B cell (primary cell): ENCODE data around the gene FAM114A1. TPM values are rescaled to one million over a fixed set of nuclear protein-coding genes. Genes with fewer than 3 reads are reported as not detected.

Experiments
- ATAC-seq: fragments of 200-7000 bp; cut with Tn5 transposase; one replicate; pipeline ENCODE4 v1.10.0; 2021; ENCODE audit warnings: low read depth, mild to moderate bottlenecking, moderate number of reproducible peaks, moderate library complexity
- CTCF ChIA-PET: fragments of 350-600 bp; sonication (Branson Sonifier 250); formaldehyde crosslinking; loops from one replicate; lab custom pipeline; 2021; ENCODE audit warnings: antibody characterized with exemption, inconsistent platforms; lab: Charles Lee
- POLR2A ChIA-PET: fragments of 350-600 bp; sonication (Branson Sonifier 250); formaldehyde crosslinking; loops from one replicate; lab custom pipeline; 2021; ENCODE audit warnings: antibody characterized with exemption; lab: Charles Lee
- DNase-seq: peaks from one replicate; pipeline ENCODE4 v3.0.0; 2013
- H2AFZ ChIP-seq: 2 replicates; pipeline ENCODE4 v1.6.1; 2012; ENCODE audit warnings: mild to moderate bottlenecking, low read depth, low read length; ENCODE audit not compliant: insufficient read depth, poor library complexity, severe bottlenecking
- H3K27ac ChIP-seq, 2 donors: 1 replicate in 1 of 2; 2 replicates in 1 of 2; pipeline ENCODE4 v1.5.1; 2012 to 2013; ENCODE audit warnings: low read length in 2 of 2, mild to moderate bottlenecking in 2 of 2, moderate library complexity in 1 of 2
- H3K27me3 ChIP-seq, 4 experiments: fragments of 200-600 bp in 1 of 4; sonication (generic) in 1 of 4; replicated peaks in 1 of 4; 1 replicate in 2 of 4; 2 replicates in 2 of 4; pipeline versions ENCODE4 v1.6.1 to v1.7.0; 2013 to 2016; ENCODE audit warnings: low read length in 3 of 4, mild to moderate bottlenecking in 2 of 4, mixed read lengths in 1 of 4, moderate library complexity in 1 of 4; ENCODE audit not compliant: insufficient read depth in 4 of 4, control insufficient read depth in 3 of 4; ENCODE audit errors: control extremely low read depth in 1 of 4
- H3K36me3 ChIP-seq, 2 experiments: replicated peaks in 1 of 2; 1 replicate in 1 of 2; 2 replicates in 1 of 2; pipeline versions ENCODE4 v1.6.1 to v1.7.1; 2013; ENCODE audit warnings: low read length in 1 of 2; ENCODE audit not compliant: insufficient read depth in 2 of 2, control insufficient read depth in 1 of 2; ENCODE audit errors: control extremely low read depth in 1 of 2, extremely low read depth in 1 of 2
- H3K4me1 ChIP-seq, 2 donors: fragments of 200-600 bp in 1 of 2; sonication (generic) in 1 of 2; 1 replicate in 1 of 2; 2 replicates in 1 of 2; pipeline versions ENCODE4 v1.5.1 to v1.6.1; 2013 to 2017; ENCODE audit warnings: low read length in 2 of 2; ENCODE audit not compliant: control insufficient read depth in 2 of 2, insufficient read depth in 2 of 2
- H3K4me2 ChIP-seq: replicated peaks from 2 replicates; pipeline ENCODE3; 2012; ENCODE audit warnings: mild to moderate bottlenecking, low read depth, low read length; ENCODE audit not compliant: poor library complexity, severe bottlenecking
- H3K4me3 ChIP-seq, 5 experiments: fragments of 200-600 bp in 1 of 5; sonication (generic) in 1 of 5; 1 replicate in 3 of 5; 2 replicates in 2 of 5; pipeline versions ENCODE4 v1.5.1 to v1.7.0; 2011 to 2016; ENCODE audit warnings: low read length in 4 of 5, mild to moderate bottlenecking in 4 of 5, low read depth in 2 of 5, control low read depth in 1 of 5, moderate library complexity in 1 of 5; ENCODE audit not compliant: insufficient read depth in 1 of 5; ENCODE audit errors: control extremely low read depth in 1 of 5, extremely low read depth in 1 of 5
- H3K79me2 ChIP-seq: fragments of 200-600 bp; sonication (generic); one replicate; pipeline ENCODE4 v1.6.0; 2016; ENCODE audit warnings: low read length; ENCODE audit not compliant: control insufficient read depth, insufficient read depth
- H3K9ac ChIP-seq: fragments of 200-600 bp; sonication (generic); 2 replicates; pipeline ENCODE4 v1.6.1; 2017; ENCODE audit warnings: mild to moderate bottlenecking, low read length, moderate library complexity
- H3K9me3 ChIP-seq, 3 donors: one replicate each; pipeline versions ENCODE4 v1.6.1 to v1.7.1; 2013; ENCODE audit warnings: low read length in 2 of 3; ENCODE audit not compliant: control insufficient read depth in 2 of 3, insufficient read depth in 1 of 3; ENCODE audit errors: control extremely low read depth in 1 of 3
- H4K20me1 ChIP-seq: 2 replicates; pipeline ENCODE4 v1.6.0; 2012; ENCODE audit warnings: mild to moderate bottlenecking, low read length; ENCODE audit not compliant: insufficient read depth, control insufficient read depth, poor library complexity, severe bottlenecking
- H3K27ac Mint-ChIP-seq: one replicate; pipeline ENCODE4 v1.8.0; 2021; ENCODE audit warnings: mixed read lengths
- H3K27me3 Mint-ChIP-seq: one replicate; pipeline ENCODE4 v1.8.0; 2021; ENCODE audit warnings: mixed read lengths
- H3K4me1 Mint-ChIP-seq: one replicate; pipeline ENCODE4 v1.8.0; 2021; ENCODE audit warnings: mixed read lengths
- H3K4me3 Mint-ChIP-seq: one replicate; pipeline ENCODE4 v1.8.0; 2021; ENCODE audit warnings: mixed read lengths
- H3K9me3 Mint-ChIP-seq: one replicate; pipeline ENCODE4 v1.8.0; 2022; ENCODE audit warnings: mixed read lengths; ENCODE audit not compliant: insufficient read depth
- EZH2 ChIP-seq: IDR thresholded peaks from 2 replicates; pipeline ENCODE4 v1.6.1; 2012; ENCODE audit warnings: borderline replicate concordance, low read depth, mild to moderate bottlenecking, moderate library complexity, low read length; ENCODE audit not compliant: insufficient read depth, poor library complexity, severe bottlenecking
- WGBS: methylation state at CpG from one replicate; pipeline ENCODE4 v1.1.5; 2013; ENCODE audit warnings: missing lambda C conversion rate; ENCODE audit not compliant: insufficient coverage; 5-methylcytosine and 5-hydroxymethylcytosine counted together
- intact Hi-C: fragments of 100-400 bp; cut with micrococcal nuclease; formaldehyde crosslinking; loops from one replicate; pipeline ENCODE4 v1.10.0; 2022
- polyA plus RNA-seq: library from polyadenylated mRNA; depleted of rRNA; stranded (reverse); fragments of >200 nt; gene quantifications from 2 replicates; pipeline ENCODE4 v1.2.3, GENCODE V29; 2012
- total RNA-seq, 2 donors: library from RNA; stranded (reverse); fragments of 120-200 nt in 1 of 2; gene quantifications; 1 replicate in 1 of 2; 2 replicates in 1 of 2; pipeline versions ENCODE4 v1.2.3 to v1.2.4, GENCODE V29; 2013 to 2022
- TF ChIP-seq, protein P1 (sequence below): fragments of 200-600 bp; IDR thresholded peaks from one replicate; pipeline ENCODE4 v1.8.0; 2022; ENCODE audit warnings: antibody characterized with exemption, mild to moderate bottlenecking

FAM114A1 gene
- total and polyA plus RNA-seq, 2 donors (not counting 1 experiment from before 2014, with no cell fraction given) = 0.30 to 2.9 TPM

DNA sequence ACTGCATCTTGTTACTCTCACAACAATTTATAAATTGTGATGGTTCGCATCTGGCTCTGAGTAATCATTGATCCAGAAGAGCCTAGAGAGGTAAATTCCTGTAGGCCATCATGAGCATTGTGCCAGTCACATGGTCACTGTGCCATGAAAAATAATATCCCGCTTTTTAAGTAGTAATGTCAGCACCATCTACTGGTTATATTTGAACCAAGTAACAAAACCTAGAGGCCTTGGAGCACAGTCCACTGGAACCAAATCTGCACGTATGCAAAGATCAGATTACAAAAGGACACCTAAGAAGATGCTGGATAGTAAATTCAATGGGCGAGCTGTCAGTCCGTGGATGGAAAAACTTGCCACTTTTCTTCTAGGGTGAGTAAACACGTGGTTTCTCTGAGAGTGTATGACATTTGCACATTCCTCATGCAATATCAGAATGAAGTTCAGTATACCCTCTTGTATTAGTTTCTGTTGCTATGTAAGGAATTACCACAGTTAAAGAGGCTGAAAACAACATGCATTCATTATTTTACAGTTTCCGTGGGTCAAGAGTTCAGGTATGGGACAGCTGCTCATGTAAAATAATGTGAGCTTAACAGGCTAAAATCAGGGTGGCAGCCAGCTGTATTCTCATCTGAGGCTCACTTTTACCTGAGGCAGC lies 26.8 kb downstream of the FAM114A1 start:
- Histone ChIP-seq H3K9me3 (no peaks in the 10 kb centered on the region), H2AFZ (no peak overlapping the region), H3K36me3 (no peaks in the 10 kb centered on the region), H3K4me1 (no peaks in the 10 kb centered on the region), H3K4me2 (no peak overlapping the region), H3K27ac (no peak overlapping the region), H4K20me1 (no peaks in the 10 kb centered on the region), H3K4me3 (no peak overlapping the region), H3K27me3 (no peaks in the 10 kb centered on the region), H3K79me2 (no peaks in the 10 kb centered on the region), H3K9ac (no peak overlapping the region)
- Mint-ChIP-seq H3K27ac (no peak overlapping the region), H3K9me3 (no peaks in the 10 kb centered on the region), H3K4me1 (peaks cover under 1% of the 10 kb centered on the region), H3K4me3 (no peak overlapping the region), H3K27me3 (no peaks in the 10 kb centered on the region)
- no peak for TF ChIP-seq EZH2
- TF ChIP-seq, protein P1, sequence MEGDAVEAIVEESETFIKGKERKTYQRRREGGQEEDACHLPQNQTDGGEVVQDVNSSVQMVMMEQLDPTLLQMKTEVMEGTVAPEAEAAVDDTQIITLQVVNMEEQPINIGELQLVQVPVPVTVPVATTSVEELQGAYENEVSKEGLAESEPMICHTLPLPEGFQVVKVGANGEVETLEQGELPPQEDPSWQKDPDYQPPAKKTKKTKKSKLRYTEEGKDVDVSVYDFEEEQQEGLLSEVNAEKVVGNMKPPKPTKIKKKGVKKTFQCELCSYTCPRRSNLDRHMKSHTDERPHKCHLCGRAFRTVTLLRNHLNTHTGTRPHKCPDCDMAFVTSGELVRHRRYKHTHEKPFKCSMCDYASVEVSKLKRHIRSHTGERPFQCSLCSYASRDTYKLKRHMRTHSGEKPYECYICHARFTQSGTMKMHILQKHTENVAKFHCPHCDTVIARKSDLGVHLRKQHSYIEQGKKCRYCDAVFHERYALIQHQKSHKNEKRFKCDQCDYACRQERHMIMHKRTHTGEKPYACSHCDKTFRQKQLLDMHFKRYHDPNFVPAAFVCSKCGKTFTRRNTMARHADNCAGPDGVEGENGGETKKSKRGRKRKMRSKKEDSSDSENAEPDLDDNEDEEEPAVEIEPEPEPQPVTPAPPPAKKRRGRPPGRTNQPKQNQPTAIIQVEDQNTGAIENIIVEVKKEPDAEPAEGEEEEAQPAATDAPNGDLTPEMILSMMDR = peak; percentile 2
- 86% methylated on average over 5 of the region's 7 CpGs for WGBS
- no peak for ATAC-seq
- ChIA-PET POLR2A (no interaction called here), CTCF (interaction anchor here (1.4 to 1.9 kb wide), 5 partner anchors 15 to 715 kb away, joined by 3 to 18 read pairs (median 4); no protein-coding TSS in a partner anchor)
- no peak for DNase-seq
- intact Hi-C loops = no loop called here

DNA sequence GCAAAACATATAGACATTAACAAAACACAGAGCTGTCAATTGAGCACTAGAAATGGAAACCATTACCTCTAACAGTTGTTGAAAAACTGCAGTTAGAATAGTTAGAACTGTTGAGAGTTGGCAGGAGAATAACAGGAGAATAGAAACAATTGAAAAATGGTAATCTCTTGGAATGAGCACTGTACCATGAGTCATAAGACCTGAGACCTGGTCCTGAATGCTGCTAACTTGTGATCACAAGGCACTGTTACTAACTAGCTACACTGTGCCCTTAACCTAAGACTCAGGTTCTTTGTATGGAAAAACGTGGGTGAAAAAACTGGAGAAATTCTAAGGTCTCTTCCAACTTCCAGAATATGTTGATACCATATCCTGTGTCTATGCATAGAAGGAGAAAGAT lies 29.3 kb downstream of the FAM114A1 start:
- no CpG with 5 or more reads among the region's 1 CpG for WGBS
- Mint-ChIP-seq H3K27me3 (no peaks in the 10 kb centered on the region), H3K4me1 (no peaks in the 10 kb centered on the region), H3K4me3 (no peak overlapping the region), H3K9me3 (no peaks in the 10 kb centered on the region), H3K27ac (no peak overlapping the region)
- ChIA-PET POLR2A (no interaction called here), CTCF (interaction anchor here (0.9 to 2.3 kb wide), 2 partner anchors 137 to 238 kb away, joined by 5 to 8 read pairs; no protein-coding TSS in a partner anchor)
- TF ChIP-seq, protein P1 = no peak
- TF ChIP-seq EZH2 = no peak
- Histone ChIP-seq H2AFZ (no peak overlapping the region), H3K79me2 (no peaks in the 10 kb centered on the region), H3K4me1 (no peaks in the 10 kb centered on the region), H3K27ac (no peak overlapping the region), H3K9ac (no peak overlapping the region), H3K36me3 (no peaks in the 10 kb centered on the region), H4K20me1 (no peaks in the 10 kb centered on the region), H3K4me3 (no peak overlapping the region), H3K4me2 (no peak overlapping the region), H3K9me3 (no peaks in the 10 kb centered on the region), H3K27me3 (no peaks in the 10 kb centered on the region)
- no peak for ATAC-seq
- intact Hi-C loops = no loop called here
- DNase-seq = no peak
